ENCODE results near the gene KRT37.
"Not testable (repeated sequence)": the region's sequence is repeated elsewhere in the genome, so short reads cannot be mapped to it uniquely, and the experiment has no call there.

Gene KRT37

GRCh38 chr17:41434415-41434814 is 10.0 kb upstream of the KRT37 start:
- DNase-seq (ENCODE audit: low read depth): no peak

- DNase-seq (ENCODE audit: low read depth): no peak
These were observed 9.6 kb upstream of the KRT37 start for GRCh38 chr17:41434005-41434404.

- no peak for DNase-seq (ENCODE audit: low read depth)
These were observed 9.2 kb upstream of the KRT37 start for GRCh38 chr17:41433586-41433985.

- not testable (repeated sequence) for DNase-seq (ENCODE audit: low read depth)
These were observed 6.0 kb upstream of the KRT37 start for GRCh38 chr17:41430376-41430775.

GRCh38 chr17:41429667-41430066 is 5.3 kb upstream of the KRT37 start:
- no peak for DNase-seq (ENCODE audit: low read depth)

- no peak for DNase-seq (ENCODE audit: low read depth)
These were observed 4.4 kb upstream of the KRT37 start for GRCh38 chr17:41428591-41429291.

- not testable (repeated sequence) for DNase-seq (ENCODE audit: low read depth)
These were observed 1.8 kb downstream of the KRT37 start for GRCh38 chr17:41422586-41422985.

GRCh38 chr17:41421617-41422016 is 2.8 kb downstream of the KRT37 start:
- DNase-seq (ENCODE audit: low read depth): no peak

- DNase-seq (ENCODE audit: low read depth): no peak
These were observed 3.3 kb downstream of the KRT37 start for GRCh38 chr17:41421116-41421515.

GRCh38 chr17:41420134-41420533 is 4.3 kb downstream of the KRT37 start:
- DNase-seq (ENCODE audit: low read depth): no peak

- DNase-seq (ENCODE audit: low read depth): no peak
These were observed 4.7 kb downstream of the KRT37 start for GRCh38 chr17:41419716-41420115.

GRCh38 chr17:41418116-41418860 is 6.1 kb downstream of the KRT37 start:
- no peak for DNase-seq (ENCODE audit: low read depth)

GRCh38 chr17:41417576-41418015 is 6.8 kb downstream of the KRT37 start:
- no peak for DNase-seq (ENCODE audit: low read depth)

- no peak for DNase-seq (ENCODE audit: low read depth)
These were observed 7.3 kb downstream of the KRT37 start for GRCh38 chr17:41417127-41417526.

- DNase-seq (ENCODE audit: low read depth): no peak
These were observed 7.9 kb downstream of the KRT37 start for GRCh38 chr17:41416479-41416878.

GRCh38 chr17:41415833-41416335 is 8.5 kb downstream of the KRT37 start:
- DNase-seq (ENCODE audit: low read depth): no peak

GRCh38 chr17:41415411-41415810 is 9.0 kb downstream of the KRT37 start:
- DNase-seq (ENCODE audit: low read depth): no peak

- no peak for DNase-seq (ENCODE audit: low read depth)
These were observed 10.4 kb downstream of the KRT37 start for GRCh38 chr17:41413982-41414381.

GRCh38 chr17:41413353-41413957 is 10.9 kb downstream of the KRT37 start:
- no peak for DNase-seq (ENCODE audit: low read depth)

- DNase-seq (ENCODE audit: low read depth): no peak
These were observed 13.1 kb downstream of the KRT37 start for GRCh38 chr17:41411072-41411840.

- DNase-seq (ENCODE audit: low read depth): no peak
These were observed 17.2 kb downstream of the KRT37 start for GRCh38 chr17:41407226-41407625.

GRCh38 chr17:41406205-41406604 is 18.2 kb downstream of the KRT37 start:
- no peak for DNase-seq (ENCODE audit: low read depth)

Measured in stimulated activated CD8-positive, alpha-beta memory T cell treated with anti-CD3 and anti-CD28 coated beads, Interleukin-4, amount 100 ng/mL, for 24 hours (primary cell).